K562 (cell line): Measurements from ENCODE around the gene ZNF135. TPM values are rescaled to one million over a fixed set of nuclear protein-coding genes. Genes with fewer than 3 reads are reported as not detected.
A peak's percentile ranks its signal among the peaks of the same experiment; 100 is the strongest.

Source experiments
- CEBPG ChIP-seq, 3 experiments: fragments of 200-800 bp in 1 of 3; sonication (Bioruptor generic) in 1 of 3; sonication (generic) in 1 of 3; formaldehyde crosslinking in 1 of 3; IDR thresholded peaks in 2 of 3; conservative IDR thresholded peaks in 1 of 3; 2 replicates each; pipeline versions ENCODE4 v1.6.1 to v1.8.0; 2016 to 2022; ENCODE audit warnings: missing compliant biosample characterization in 2 of 3, missing genetic modification characterization in 2 of 3, mild to moderate bottlenecking in 1 of 3, missing genetic modification reagents in 1 of 3
- JUND ChIP-seq, 2 experiments: IDR thresholded peaks; 2 replicates in 1 of 2; 3 replicates in 1 of 2; pipeline ENCODE4 v1.6.1; 2011; ENCODE audit warnings: borderline replicate concordance in 2 of 2, low read depth in 2 of 2, low read length in 2 of 2, improper control_type of control experiment in 1 of 2, missing biosample characterization in 1 of 2, missing genetic modification characterization in 1 of 2, missing genetic modification reagents in 1 of 2
- MTA1 ChIP-seq: fragments of 450-650 bp; IDR thresholded peaks from 2 replicates; pipeline ENCODE4 v1.6.1; 2017; ENCODE audit warnings: borderline replicate concordance
- NRF1 ChIP-seq, 2 experiments: fragments of 450-650 bp; IDR thresholded peaks in 1 of 2; conservative IDR thresholded peaks in 1 of 2; 2 replicates each; pipeline ENCODE4 v1.6.1; 2014; ENCODE audit warnings: mild to moderate bottlenecking in 2 of 2
- ZKSCAN8 ChIP-seq: fragments of 200-800 bp; sonication (Bioruptor generic); IDR thresholded peaks from 2 replicates; pipeline ENCODE4 v1.6.1; 2016; ENCODE audit warnings: missing genetic modification characterization, missing compliant biosample characterization
- polyA plus RNA-seq, 8 experiments: library from polyadenylated mRNA; depleted of rRNA in 4 of 8; stranded (reverse) in 5 of 8; unstranded in 3 of 8; fragments of >200 nt; fragmentation: Nextera tagmentation in 2 of 8; fragmentation: Illumina TruSeq in 1 of 8; extraction: Ambion mirVana in 2 of 8; extraction: Trizol in 1 of 8; gene quantifications; 2 replicates each; pipeline versions ENCODE4 v1.2.1 to v1.2.3, GENCODE V29; 2011 to 2014; ENCODE audit warnings: inconsistent platforms in 1 of 8, missing spikeins in 1 of 8
- total RNA-seq, 7 experiments: library from RNA; depleted of rRNA in 6 of 7; stranded (reverse); fragments of >200 nt in 6 of 7; fragmentation: Illumina TruSeq in 2 of 7; extraction: Trizol in 2 of 7; gene quantifications; 2 replicates each; pipeline versions ENCODE4 v1.2.1 to v1.2.3, GENCODE V29; 2011 to 2021; ENCODE audit warnings: low replicate concordance in 1 of 7
- TF ChIP-seq, protein P1 (sequence below): fragments of 200-600 bp; sonication (generic); IDR thresholded peaks from one replicate; pipeline ENCODE4 v1.6.1; 2012; ENCODE audit warnings: mild to moderate bottlenecking, low read depth, low read length, inconsistent platforms
- TF ChIP-seq, protein P2 (sequence below): fragments of 200-800 bp; sonication (Bioruptor generic); IDR thresholded peaks from 2 replicates; pipeline ENCODE4 v1.6.1; 2016; ENCODE audit warnings: missing genetic modification characterization, missing compliant biosample characterization

Gene ZNF135
- total and polyA plus RNA-seq, 9 of the 15 experiments (the other 6 are each of a cell fraction or from before 2014, with no cell fraction given) = not detected

DNA sequence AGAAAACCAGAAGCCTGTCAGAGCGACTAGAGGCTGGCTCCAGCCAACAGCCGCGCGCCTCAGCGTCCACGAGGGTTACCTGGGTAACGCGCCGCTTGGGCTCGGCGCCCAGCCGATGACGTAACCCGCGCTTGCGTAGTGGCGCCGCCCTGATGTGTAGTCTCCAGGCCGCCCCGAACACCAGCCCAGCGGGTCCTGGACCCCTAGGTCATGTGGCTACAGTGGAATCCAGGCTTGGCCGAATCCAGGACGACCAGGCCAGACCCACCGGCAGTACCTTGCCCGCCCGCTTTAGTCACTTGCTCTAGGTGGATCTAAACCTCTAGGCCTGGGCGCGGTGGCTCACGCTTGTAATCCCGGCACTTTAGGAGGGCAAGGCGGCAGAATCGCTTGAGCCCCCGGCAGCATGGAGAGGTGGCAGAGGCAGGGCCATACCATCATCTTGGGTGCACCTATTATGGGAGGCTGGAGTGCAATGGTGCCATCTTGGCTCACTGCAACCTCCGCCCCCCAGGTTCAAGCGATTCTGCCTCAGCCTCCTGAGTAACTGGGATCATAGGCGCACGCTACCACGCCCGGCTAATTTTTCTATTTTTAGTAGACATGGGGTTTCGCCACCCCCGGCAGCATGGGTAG, 49.3 kb upstream of the ZNF135 start (continued):
- TF ChIP-seq CEBPG (CRISPR knock-in tag; IDR thresholded peaks at IDR 0.05) (no peak), CEBPG (tag; conservative IDR thresholded peaks at IDR 0.05 in 1 of 2, IDR thresholded peaks at IDR 0.05 in 1 of 2) (peak; percentile 20 to 34; a peak in 1 of 4 replicates), MTA1 (peak; percentile 92), ZKSCAN8 (CRISPR knock-in tag) (no peak), NRF1 (conservative IDR thresholded peaks at IDR 0.05 in 1 of 2, IDR thresholded peaks at IDR 0.05 in 1 of 2) (peak; percentile 90 to 92), JUND (IDR thresholded peaks at IDR 0.05; ENCODE audit: borderline replicate concordance, low read depth, low read length) (peak; percentile 32; the same call in 1 of the 2 replicates), JUND (tag; IDR thresholded peaks at IDR 0.05; ENCODE audit: borderline replicate concordance, low read depth, low read length) (peak; percentile 48; the same call in 1 of the 3 replicates)
- TF ChIP-seq, protein P1, sequence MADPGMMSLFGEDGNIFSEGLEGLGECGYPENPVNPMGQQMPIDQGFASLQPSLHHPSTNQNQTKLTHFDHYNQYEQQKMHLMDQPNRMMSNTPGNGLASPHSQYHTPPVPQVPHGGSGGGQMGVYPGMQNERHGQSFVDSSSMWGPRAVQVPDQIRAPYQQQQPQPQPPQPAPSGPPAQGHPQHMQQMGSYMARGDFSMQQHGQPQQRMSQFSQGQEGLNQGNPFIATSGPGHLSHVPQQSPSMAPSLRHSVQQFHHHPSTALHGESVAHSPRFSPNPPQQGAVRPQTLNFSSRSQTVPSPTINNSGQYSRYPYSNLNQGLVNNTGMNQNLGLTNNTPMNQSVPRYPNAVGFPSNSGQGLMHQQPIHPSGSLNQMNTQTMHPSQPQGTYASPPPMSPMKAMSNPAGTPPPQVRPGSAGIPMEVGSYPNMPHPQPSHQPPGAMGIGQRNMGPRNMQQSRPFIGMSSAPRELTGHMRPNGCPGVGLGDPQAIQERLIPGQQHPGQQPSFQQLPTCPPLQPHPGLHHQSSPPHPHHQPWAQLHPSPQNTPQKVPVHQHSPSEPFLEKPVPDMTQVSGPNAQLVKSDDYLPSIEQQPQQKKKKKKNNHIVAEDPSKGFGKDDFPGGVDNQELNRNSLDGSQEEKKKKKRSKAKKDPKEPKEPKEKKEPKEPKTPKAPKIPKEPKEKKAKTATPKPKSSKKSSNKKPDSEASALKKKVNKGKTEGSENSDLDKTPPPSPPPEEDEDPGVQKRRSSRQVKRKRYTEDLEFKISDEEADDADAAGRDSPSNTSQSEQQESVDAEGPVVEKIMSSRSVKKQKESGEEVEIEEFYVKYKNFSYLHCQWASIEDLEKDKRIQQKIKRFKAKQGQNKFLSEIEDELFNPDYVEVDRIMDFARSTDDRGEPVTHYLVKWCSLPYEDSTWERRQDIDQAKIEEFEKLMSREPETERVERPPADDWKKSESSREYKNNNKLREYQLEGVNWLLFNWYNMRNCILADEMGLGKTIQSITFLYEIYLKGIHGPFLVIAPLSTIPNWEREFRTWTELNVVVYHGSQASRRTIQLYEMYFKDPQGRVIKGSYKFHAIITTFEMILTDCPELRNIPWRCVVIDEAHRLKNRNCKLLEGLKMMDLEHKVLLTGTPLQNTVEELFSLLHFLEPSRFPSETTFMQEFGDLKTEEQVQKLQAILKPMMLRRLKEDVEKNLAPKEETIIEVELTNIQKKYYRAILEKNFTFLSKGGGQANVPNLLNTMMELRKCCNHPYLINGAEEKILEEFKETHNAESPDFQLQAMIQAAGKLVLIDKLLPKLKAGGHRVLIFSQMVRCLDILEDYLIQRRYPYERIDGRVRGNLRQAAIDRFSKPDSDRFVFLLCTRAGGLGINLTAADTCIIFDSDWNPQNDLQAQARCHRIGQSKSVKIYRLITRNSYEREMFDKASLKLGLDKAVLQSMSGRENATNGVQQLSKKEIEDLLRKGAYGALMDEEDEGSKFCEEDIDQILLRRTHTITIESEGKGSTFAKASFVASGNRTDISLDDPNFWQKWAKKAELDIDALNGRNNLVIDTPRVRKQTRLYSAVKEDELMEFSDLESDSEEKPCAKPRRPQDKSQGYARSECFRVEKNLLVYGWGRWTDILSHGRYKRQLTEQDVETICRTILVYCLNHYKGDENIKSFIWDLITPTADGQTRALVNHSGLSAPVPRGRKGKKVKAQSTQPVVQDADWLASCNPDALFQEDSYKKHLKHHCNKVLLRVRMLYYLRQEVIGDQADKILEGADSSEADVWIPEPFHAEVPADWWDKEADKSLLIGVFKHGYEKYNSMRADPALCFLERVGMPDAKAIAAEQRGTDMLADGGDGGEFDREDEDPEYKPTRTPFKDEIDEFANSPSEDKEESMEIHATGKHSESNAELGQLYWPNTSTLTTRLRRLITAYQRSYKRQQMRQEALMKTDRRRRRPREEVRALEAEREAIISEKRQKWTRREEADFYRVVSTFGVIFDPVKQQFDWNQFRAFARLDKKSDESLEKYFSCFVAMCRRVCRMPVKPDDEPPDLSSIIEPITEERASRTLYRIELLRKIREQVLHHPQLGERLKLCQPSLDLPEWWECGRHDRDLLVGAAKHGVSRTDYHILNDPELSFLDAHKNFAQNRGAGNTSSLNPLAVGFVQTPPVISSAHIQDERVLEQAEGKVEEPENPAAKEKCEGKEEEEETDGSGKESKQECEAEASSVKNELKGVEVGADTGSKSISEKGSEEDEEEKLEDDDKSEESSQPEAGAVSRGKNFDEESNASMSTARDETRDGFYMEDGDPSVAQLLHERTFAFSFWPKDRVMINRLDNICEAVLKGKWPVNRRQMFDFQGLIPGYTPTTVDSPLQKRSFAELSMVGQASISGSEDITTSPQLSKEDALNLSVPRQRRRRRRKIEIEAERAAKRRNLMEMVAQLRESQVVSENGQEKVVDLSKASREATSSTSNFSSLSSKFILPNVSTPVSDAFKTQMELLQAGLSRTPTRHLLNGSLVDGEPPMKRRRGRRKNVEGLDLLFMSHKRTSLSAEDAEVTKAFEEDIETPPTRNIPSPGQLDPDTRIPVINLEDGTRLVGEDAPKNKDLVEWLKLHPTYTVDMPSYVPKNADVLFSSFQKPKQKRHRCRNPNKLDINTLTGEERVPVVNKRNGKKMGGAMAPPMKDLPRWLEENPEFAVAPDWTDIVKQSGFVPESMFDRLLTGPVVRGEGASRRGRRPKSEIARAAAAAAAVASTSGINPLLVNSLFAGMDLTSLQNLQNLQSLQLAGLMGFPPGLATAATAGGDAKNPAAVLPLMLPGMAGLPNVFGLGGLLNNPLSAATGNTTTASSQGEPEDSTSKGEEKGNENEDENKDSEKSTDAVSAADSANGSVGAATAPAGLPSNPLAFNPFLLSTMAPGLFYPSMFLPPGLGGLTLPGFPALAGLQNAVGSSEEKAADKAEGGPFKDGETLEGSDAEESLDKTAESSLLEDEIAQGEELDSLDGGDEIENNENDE = no peak
- TF ChIP-seq, protein P2, sequence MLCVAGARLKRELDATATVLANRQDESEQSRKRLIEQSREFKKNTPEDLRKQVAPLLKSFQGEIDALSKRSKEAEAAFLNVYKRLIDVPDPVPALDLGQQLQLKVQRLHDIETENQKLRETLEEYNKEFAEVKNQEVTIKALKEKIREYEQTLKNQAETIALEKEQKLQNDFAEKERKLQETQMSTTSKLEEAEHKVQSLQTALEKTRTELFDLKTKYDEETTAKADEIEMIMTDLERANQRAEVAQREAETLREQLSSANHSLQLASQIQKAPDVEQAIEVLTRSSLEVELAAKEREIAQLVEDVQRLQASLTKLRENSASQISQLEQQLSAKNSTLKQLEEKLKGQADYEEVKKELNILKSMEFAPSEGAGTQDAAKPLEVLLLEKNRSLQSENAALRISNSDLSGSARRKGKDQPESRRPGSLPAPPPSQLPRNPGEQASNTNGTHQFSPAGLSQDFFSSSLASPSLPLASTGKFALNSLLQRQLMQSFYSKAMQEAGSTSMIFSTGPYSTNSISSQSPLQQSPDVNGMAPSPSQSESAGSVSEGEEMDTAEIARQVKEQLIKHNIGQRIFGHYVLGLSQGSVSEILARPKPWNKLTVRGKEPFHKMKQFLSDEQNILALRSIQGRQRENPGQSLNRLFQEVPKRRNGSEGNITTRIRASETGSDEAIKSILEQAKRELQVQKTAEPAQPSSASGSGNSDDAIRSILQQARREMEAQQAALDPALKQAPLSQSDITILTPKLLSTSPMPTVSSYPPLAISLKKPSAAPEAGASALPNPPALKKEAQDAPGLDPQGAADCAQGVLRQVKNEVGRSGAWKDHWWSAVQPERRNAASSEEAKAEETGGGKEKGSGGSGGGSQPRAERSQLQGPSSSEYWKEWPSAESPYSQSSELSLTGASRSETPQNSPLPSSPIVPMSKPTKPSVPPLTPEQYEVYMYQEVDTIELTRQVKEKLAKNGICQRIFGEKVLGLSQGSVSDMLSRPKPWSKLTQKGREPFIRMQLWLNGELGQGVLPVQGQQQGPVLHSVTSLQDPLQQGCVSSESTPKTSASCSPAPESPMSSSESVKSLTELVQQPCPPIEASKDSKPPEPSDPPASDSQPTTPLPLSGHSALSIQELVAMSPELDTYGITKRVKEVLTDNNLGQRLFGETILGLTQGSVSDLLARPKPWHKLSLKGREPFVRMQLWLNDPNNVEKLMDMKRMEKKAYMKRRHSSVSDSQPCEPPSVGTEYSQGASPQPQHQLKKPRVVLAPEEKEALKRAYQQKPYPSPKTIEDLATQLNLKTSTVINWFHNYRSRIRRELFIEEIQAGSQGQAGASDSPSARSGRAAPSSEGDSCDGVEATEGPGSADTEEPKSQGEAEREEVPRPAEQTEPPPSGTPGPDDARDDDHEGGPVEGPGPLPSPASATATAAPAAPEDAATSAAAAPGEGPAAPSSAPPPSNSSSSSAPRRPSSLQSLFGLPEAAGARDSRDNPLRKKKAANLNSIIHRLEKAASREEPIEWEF (CRISPR knock-in tag) = no peak
